Activated B cell treated with CpG ODN at 0.5 μM for 24 hours (primary cell): ENCODE measurements around the gene ATP9A. TPM values are rescaled to one million over a fixed set of nuclear protein-coding genes. Genes with fewer than 3 reads are reported as not detected.

ENCODE experiments used
- ATAC-seq: fragments of 200-7000 bp; cut with Tn5 transposase; one replicate; pipeline ENCODE4 v1.10.0; 2021; ENCODE audit warnings: low read depth, mild to moderate bottlenecking, moderate library complexity
- CTCF ChIA-PET: fragments of 350-600 bp; sonication (Branson Sonifier 250); formaldehyde crosslinking; loops from one replicate; lab custom pipeline; 2021; ENCODE audit warnings: antibody characterized with exemption; lab: Charles Lee
- POLR2A ChIA-PET: fragments of 350-600 bp; sonication (Branson Sonifier 250); formaldehyde crosslinking; loops from one replicate; lab custom pipeline; 2021; ENCODE audit warnings: antibody characterized with exemption; lab: Charles Lee
- DNase-seq: peaks from one replicate; pipeline ENCODE4 v3.0.0; 2022
- H3K27ac Mint-ChIP-seq: one replicate; pipeline ENCODE4 v1.8.0; 2020; ENCODE audit warnings: mixed read lengths
- H3K27me3 Mint-ChIP-seq: one replicate; pipeline ENCODE4 v1.8.0; 2021; ENCODE audit warnings: mixed read lengths
- H3K36me3 Mint-ChIP-seq: one replicate; pipeline ENCODE4 v1.8.0; 2021; ENCODE audit warnings: low read depth, mixed read lengths
- H3K4me1 Mint-ChIP-seq: one replicate; pipeline ENCODE4 v1.8.0; 2021; ENCODE audit warnings: mixed read lengths
- H3K4me3 Mint-ChIP-seq: one replicate; pipeline ENCODE4 v1.8.0; 2020; ENCODE audit warnings: mild to moderate bottlenecking, mixed read lengths
- H3K9me3 Mint-ChIP-seq: one replicate; pipeline ENCODE4 v1.8.0; 2020; ENCODE audit warnings: mixed read lengths
- CTCF ChIP-seq: fragments of 200-600 bp; IDR thresholded peaks from one replicate; pipeline ENCODE4 v1.8.0; 2022; ENCODE audit warnings: antibody characterized with exemption, mild to moderate bottlenecking
- intact Hi-C: fragments of 100-400 bp; cut with micrococcal nuclease; formaldehyde crosslinking; loops from one replicate; pipeline ENCODE4 v1.15.1; 2024
- total RNA-seq: library from RNA; stranded (reverse); gene quantifications from 2 replicates; pipeline ENCODE4 v1.2.3, GENCODE V29; 2022

The ATP9A gene
- total RNA-seq, 1 donor from 2014 or later = 0.07 TPM

GRCh38 chr20:51593584-51593983, 174.6 kb downstream of the ATP9A start:
- no peak overlapping the region for H3K4me3 Mint-ChIP-seq
- intact Hi-C loops = no loop called here
- ChIA-PET CTCF (interaction anchor here (5.3 kb wide), 1 partner anchor 208 kb away, joined by 87 read pairs; no protein-coding TSS in a partner anchor), POLR2A (no interaction called here)
- TF ChIP-seq CTCF = no peak
- no peaks in the 10 kb centered on the region for H3K9me3 Mint-ChIP-seq
- ATAC-seq (no peak), DNase-seq (no peak)
- H3K36me3 Mint-ChIP-seq = no peaks in the 10 kb centered on the region
- peaks cover 30% of the 10 kb centered on the region for H3K27me3 Mint-ChIP-seq
- no peak overlapping the region for H3K27ac Mint-ChIP-seq
- peaks cover 21% of the 10 kb centered on the region for H3K4me1 Mint-ChIP-seq

- H3K27ac Mint-ChIP-seq = no peak overlapping the region
- H3K27me3 Mint-ChIP-seq = peaks cover 20% of the 10 kb centered on the region
- ChIA-PET POLR2A (interaction anchor here (0.7 kb wide), 1 partner anchor 23 kb away, joined by 3 read pairs; no protein-coding TSS in a partner anchor), CTCF (no interaction called here)
- DNase-seq = no peak
- peaks cover 21% of the 10 kb centered on the region for H3K4me1 Mint-ChIP-seq
- no peak for TF ChIP-seq CTCF
- ATAC-seq = no peak
- H3K36me3 Mint-ChIP-seq = no peaks in the 10 kb centered on the region
- H3K9me3 Mint-ChIP-seq = no peaks in the 10 kb centered on the region
- H3K4me3 Mint-ChIP-seq = no peak overlapping the region
- intact Hi-C loops = no loop called here
These were observed 175.6 kb downstream of the ATP9A start for GRCh38 chr20:51592564-51592963.

- Mint-ChIP-seq H3K9me3 (no peaks in the 10 kb centered on the region), H3K27ac (no peak overlapping the region), H3K27me3 (peaks cover 15% of the 10 kb centered on the region), H3K4me3 (no peak overlapping the region), H3K36me3 (no peaks in the 10 kb centered on the region), H3K4me1 (peaks cover 22% of the 10 kb centered on the region)
- no peak for TF ChIP-seq CTCF
- DNase-seq (no peak), ATAC-seq (no peak)
- intact Hi-C loops = no loop called here
- POLR2A ChIA-PET = no interaction called here
- CTCF ChIA-PET = interaction anchor here (1.3 to 1.6 kb wide), 2 partner anchors 32 to 206 kb away, joined by 4 to 6 read pairs; no protein-coding TSS in a partner anchor
These were observed 176.3 kb downstream of the ATP9A start for GRCh38 chr20:51591871-51592270.

- H3K9me3 Mint-ChIP-seq = no peaks in the 10 kb centered on the region
- ChIA-PET POLR2A (no interaction called here), CTCF (no interaction called here)
- H3K4me1 Mint-ChIP-seq = peaks cover 5% of the 10 kb centered on the region
- H3K36me3 Mint-ChIP-seq = no peaks in the 10 kb centered on the region
- no peak for TF ChIP-seq CTCF
- intact Hi-C loops = no loop called here
- DNase-seq (no peak), ATAC-seq (no peak)
- H3K27me3 Mint-ChIP-seq = peaks cover 15% of the 10 kb centered on the region
- H3K27ac Mint-ChIP-seq = no peak overlapping the region
- H3K4me3 Mint-ChIP-seq = no peak overlapping the region
These were observed 179.4 kb downstream of the ATP9A start for GRCh38 chr20:51588762-51589161.

- ChIA-PET CTCF (no interaction called here), POLR2A (interaction anchor here (0.6 to 0.7 kb wide), 2 partner anchors 98 to 337 kb away, joined by 3 read pairs; no protein-coding TSS in a partner anchor)
- ATAC-seq (no peak), DNase-seq (no peak)
- peaks cover 11% of the 10 kb centered on the region for H3K27me3 Mint-ChIP-seq
- H3K4me3 Mint-ChIP-seq = no peak overlapping the region
- no peaks in the 10 kb centered on the region for H3K9me3 Mint-ChIP-seq
- peaks cover 5% of the 10 kb centered on the region for H3K4me1 Mint-ChIP-seq
- no peak for TF ChIP-seq CTCF
- H3K36me3 Mint-ChIP-seq = no peaks in the 10 kb centered on the region
- intact Hi-C loops = no loop called here
- H3K27ac Mint-ChIP-seq = no peak overlapping the region
These were observed 181.0 kb downstream of the ATP9A start for GRCh38 chr20:51587145-51587544.
